ENCODE measurements around the gene GATAD2A.

GRCh38 chr19:19500975-19501644 lies 95.6 kb downstream of the GATAD2A start:
- TF ChIP-seq TRIM28 (IDR thresholded peaks at IDR 0.05) = no peak
- TF ChIP-seq BRF1 (IDR thresholded peaks at IDR 0.05; ENCODE audit: borderline replicate concordance, extremely low read depth, insufficient read length) = no peak
- TF ChIP-seq FOXM1 (IDR thresholded peaks at IDR 0.05; ENCODE audit: low read depth) = no peak
- TF ChIP-seq FOXM1 (CRISPR knock-in tag; IDR thresholded peaks at IDR 0.05; ENCODE audit: low read depth) = no peak
- no peak for TF ChIP-seq SP1 (CRISPR knock-in tag; IDR thresholded peaks at IDR 0.05)
- TF ChIP-seq, protein P1, sequence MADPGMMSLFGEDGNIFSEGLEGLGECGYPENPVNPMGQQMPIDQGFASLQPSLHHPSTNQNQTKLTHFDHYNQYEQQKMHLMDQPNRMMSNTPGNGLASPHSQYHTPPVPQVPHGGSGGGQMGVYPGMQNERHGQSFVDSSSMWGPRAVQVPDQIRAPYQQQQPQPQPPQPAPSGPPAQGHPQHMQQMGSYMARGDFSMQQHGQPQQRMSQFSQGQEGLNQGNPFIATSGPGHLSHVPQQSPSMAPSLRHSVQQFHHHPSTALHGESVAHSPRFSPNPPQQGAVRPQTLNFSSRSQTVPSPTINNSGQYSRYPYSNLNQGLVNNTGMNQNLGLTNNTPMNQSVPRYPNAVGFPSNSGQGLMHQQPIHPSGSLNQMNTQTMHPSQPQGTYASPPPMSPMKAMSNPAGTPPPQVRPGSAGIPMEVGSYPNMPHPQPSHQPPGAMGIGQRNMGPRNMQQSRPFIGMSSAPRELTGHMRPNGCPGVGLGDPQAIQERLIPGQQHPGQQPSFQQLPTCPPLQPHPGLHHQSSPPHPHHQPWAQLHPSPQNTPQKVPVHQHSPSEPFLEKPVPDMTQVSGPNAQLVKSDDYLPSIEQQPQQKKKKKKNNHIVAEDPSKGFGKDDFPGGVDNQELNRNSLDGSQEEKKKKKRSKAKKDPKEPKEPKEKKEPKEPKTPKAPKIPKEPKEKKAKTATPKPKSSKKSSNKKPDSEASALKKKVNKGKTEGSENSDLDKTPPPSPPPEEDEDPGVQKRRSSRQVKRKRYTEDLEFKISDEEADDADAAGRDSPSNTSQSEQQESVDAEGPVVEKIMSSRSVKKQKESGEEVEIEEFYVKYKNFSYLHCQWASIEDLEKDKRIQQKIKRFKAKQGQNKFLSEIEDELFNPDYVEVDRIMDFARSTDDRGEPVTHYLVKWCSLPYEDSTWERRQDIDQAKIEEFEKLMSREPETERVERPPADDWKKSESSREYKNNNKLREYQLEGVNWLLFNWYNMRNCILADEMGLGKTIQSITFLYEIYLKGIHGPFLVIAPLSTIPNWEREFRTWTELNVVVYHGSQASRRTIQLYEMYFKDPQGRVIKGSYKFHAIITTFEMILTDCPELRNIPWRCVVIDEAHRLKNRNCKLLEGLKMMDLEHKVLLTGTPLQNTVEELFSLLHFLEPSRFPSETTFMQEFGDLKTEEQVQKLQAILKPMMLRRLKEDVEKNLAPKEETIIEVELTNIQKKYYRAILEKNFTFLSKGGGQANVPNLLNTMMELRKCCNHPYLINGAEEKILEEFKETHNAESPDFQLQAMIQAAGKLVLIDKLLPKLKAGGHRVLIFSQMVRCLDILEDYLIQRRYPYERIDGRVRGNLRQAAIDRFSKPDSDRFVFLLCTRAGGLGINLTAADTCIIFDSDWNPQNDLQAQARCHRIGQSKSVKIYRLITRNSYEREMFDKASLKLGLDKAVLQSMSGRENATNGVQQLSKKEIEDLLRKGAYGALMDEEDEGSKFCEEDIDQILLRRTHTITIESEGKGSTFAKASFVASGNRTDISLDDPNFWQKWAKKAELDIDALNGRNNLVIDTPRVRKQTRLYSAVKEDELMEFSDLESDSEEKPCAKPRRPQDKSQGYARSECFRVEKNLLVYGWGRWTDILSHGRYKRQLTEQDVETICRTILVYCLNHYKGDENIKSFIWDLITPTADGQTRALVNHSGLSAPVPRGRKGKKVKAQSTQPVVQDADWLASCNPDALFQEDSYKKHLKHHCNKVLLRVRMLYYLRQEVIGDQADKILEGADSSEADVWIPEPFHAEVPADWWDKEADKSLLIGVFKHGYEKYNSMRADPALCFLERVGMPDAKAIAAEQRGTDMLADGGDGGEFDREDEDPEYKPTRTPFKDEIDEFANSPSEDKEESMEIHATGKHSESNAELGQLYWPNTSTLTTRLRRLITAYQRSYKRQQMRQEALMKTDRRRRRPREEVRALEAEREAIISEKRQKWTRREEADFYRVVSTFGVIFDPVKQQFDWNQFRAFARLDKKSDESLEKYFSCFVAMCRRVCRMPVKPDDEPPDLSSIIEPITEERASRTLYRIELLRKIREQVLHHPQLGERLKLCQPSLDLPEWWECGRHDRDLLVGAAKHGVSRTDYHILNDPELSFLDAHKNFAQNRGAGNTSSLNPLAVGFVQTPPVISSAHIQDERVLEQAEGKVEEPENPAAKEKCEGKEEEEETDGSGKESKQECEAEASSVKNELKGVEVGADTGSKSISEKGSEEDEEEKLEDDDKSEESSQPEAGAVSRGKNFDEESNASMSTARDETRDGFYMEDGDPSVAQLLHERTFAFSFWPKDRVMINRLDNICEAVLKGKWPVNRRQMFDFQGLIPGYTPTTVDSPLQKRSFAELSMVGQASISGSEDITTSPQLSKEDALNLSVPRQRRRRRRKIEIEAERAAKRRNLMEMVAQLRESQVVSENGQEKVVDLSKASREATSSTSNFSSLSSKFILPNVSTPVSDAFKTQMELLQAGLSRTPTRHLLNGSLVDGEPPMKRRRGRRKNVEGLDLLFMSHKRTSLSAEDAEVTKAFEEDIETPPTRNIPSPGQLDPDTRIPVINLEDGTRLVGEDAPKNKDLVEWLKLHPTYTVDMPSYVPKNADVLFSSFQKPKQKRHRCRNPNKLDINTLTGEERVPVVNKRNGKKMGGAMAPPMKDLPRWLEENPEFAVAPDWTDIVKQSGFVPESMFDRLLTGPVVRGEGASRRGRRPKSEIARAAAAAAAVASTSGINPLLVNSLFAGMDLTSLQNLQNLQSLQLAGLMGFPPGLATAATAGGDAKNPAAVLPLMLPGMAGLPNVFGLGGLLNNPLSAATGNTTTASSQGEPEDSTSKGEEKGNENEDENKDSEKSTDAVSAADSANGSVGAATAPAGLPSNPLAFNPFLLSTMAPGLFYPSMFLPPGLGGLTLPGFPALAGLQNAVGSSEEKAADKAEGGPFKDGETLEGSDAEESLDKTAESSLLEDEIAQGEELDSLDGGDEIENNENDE (IDR thresholded peaks at IDR 0.05; ENCODE audit: low read depth, low read length) = no peak
- TF ChIP-seq E2F4 (CRISPR knock-in tag; IDR thresholded peaks at IDR 0.05; ENCODE audit: low read depth) = no peak
- TF ChIP-seq ZNF384 (IDR thresholded peaks at IDR 0.05; ENCODE audit: low read depth, low read length) = no peak
- TF ChIP-seq, protein P2, sequence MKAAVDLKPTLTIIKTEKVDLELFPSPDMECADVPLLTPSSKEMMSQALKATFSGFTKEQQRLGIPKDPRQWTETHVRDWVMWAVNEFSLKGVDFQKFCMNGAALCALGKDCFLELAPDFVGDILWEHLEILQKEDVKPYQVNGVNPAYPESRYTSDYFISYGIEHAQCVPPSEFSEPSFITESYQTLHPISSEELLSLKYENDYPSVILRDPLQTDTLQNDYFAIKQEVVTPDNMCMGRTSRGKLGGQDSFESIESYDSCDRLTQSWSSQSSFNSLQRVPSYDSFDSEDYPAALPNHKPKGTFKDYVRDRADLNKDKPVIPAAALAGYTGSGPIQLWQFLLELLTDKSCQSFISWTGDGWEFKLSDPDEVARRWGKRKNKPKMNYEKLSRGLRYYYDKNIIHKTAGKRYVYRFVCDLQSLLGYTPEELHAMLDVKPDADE (conservative IDR thresholded peaks at IDR 0.05; ENCODE audit: control insufficient read depth, low read depth, low read length) = no peak
- TF ChIP-seq ZNF23 (CRISPR knock-in tag; IDR thresholded peaks at IDR 0.05) = no peak
- no peak for TF ChIP-seq ZNF76 (CRISPR knock-in tag; IDR thresholded peaks at IDR 0.05; ENCODE audit: borderline replicate concordance)
- no peak for TF ChIP-seq JUN (IDR thresholded peaks at IDR 0.05; ENCODE audit: borderline replicate concordance, low read depth, low read length)
- TF ChIP-seq JUN (CRISPR knock-in tag; IDR thresholded peaks at IDR 0.05; ENCODE audit: borderline replicate concordance) = no peak
- TF ChIP-seq, protein P3, sequence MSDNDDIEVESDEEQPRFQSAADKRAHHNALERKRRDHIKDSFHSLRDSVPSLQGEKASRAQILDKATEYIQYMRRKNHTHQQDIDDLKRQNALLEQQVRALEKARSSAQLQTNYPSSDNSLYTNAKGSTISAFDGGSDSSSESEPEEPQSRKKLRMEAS (CRISPR knock-in tag; IDR thresholded peaks at IDR 0.05) = no peak
- no peak for TF ChIP-seq ZBTB17 (CRISPR knock-in tag; IDR thresholded peaks at IDR 0.05)
- TF ChIP-seq MCM7 (IDR thresholded peaks at IDR 0.05) = no peak
